Sigmoid colon (tissue), 3 donors: Measurements from ENCODE around the gene NTMT2.
"Not testable (repeated sequence)": the region's sequence is repeated elsewhere in the genome, so short reads cannot be mapped to it uniquely, and the experiment has no call there.

ENCODE experiments used
- CTCF ChIP-seq, 4 experiments: fragments of 450-650 bp in 3 of 4; fragments of 200-600 bp in 1 of 4; IDR thresholded peaks; one replicate each; pipeline ENCODE4 v1.5.1; 2016 to 2019; ENCODE audit warnings: antibody characterized with exemption in 4 of 4, mild to moderate bottlenecking in 3 of 4, moderate library complexity in 2 of 4
- POLR2A ChIP-seq, 2 donors: fragments of 450-650 bp; IDR thresholded peaks; one replicate each; pipeline ENCODE4 v1.6.1; 2016; ENCODE audit warnings: antibody characterized with exemption in 2 of 2, mild to moderate bottlenecking in 2 of 2, moderate library complexity in 2 of 2

GRCh38 chr1:170113140-170113539 lies 32.6 kb upstream of the NTMT2 start:
- TF ChIP-seq CTCF, POLR2A (IDR thresholded peaks at IDR 0.05): not testable (repeated sequence)
